GM12874 (cell line): ENCODE data around the gene TMEM120B.

Experiments used
- TF ChIP-seq, protein P1 (sequence below): IDR thresholded peaks from 2 replicates; pipeline ENCODE4 v1.5.1; 2011; ENCODE audit warnings: low read depth, mild to moderate bottlenecking, control low read depth, low read length, moderate library complexity; ENCODE audit not compliant: insufficient read depth

TMEM120B gene

DNA sequence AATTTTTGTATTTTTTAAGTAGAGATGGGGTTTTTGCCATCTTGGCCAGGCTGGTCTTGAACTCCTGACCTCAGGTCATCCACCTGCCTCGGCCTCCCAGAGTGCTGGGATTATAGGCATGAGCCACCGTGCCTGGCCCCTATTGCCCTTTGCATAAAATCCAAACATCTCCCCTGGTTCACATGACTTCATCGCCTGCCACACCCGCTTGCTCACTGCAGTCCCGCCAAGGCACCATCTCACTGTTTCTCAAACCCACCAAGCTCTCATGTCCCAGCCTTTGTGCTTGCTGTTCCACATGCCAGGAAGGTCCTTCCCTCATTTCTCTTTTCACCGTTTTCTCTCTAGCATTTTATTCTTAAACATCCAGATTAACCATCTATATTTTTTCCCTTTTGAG, 71.2 kb downstream of the TMEM120B start:
- TF ChIP-seq, protein P1, sequence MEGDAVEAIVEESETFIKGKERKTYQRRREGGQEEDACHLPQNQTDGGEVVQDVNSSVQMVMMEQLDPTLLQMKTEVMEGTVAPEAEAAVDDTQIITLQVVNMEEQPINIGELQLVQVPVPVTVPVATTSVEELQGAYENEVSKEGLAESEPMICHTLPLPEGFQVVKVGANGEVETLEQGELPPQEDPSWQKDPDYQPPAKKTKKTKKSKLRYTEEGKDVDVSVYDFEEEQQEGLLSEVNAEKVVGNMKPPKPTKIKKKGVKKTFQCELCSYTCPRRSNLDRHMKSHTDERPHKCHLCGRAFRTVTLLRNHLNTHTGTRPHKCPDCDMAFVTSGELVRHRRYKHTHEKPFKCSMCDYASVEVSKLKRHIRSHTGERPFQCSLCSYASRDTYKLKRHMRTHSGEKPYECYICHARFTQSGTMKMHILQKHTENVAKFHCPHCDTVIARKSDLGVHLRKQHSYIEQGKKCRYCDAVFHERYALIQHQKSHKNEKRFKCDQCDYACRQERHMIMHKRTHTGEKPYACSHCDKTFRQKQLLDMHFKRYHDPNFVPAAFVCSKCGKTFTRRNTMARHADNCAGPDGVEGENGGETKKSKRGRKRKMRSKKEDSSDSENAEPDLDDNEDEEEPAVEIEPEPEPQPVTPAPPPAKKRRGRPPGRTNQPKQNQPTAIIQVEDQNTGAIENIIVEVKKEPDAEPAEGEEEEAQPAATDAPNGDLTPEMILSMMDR, result no peak

DNA sequence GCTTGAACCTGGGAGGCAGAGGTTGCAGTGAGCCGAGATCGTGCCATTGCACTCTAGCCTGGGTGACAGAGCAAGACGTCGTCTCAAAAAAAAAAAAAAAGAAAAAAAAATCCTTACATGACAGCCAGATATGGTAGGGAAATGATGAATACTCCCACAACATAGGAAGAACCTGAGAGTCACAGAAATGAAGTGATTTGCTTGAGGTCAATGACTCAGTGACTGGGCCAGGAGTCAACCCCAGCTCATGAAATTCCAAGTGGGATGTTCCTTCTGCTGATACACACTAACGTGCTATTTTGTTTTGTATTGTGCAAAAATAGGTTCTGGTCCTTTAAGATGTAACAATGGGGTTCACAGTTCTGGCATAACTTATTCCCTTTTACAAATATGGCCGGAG, 71.9 kb downstream of the TMEM120B start:
- TF ChIP-seq, protein P1, result no peak

DNA sequence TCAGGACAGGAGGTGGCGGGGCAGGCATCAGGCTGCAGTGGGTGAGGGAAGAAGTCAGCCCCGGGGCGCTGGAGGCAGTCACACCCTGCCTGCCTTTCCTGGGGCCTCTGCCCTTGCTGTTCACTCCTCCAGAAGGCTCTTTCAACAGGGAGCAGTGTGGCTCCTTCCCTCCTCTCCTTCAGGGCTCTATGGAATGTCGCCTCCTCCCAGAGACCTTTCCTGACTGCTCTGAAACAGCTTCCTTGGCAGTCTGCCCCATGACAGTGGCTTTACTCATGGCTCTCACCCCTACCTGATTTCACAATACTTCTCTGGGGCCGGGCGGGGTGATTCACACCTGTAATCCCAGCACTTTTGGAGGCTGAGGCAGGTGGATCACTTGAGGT, 73.9 kb downstream of the TMEM120B start:
- TF ChIP-seq, protein P1, result no peak

GRCh38 chr12:121787063-121788025, 74.8 kb downstream of the TMEM120B start:
- TF ChIP-seq, protein P1, result no peak

GRCh38 chr12:121788176-121788818, 75.7 kb downstream of the TMEM120B start:
- TF ChIP-seq, protein P1, result no peak

GRCh38 chr12:121789233-121789781, 76.8 kb downstream of the TMEM120B start:
- TF ChIP-seq, protein P1, result no peak
